ENCODE data around the gene NRXN3.

DNA sequence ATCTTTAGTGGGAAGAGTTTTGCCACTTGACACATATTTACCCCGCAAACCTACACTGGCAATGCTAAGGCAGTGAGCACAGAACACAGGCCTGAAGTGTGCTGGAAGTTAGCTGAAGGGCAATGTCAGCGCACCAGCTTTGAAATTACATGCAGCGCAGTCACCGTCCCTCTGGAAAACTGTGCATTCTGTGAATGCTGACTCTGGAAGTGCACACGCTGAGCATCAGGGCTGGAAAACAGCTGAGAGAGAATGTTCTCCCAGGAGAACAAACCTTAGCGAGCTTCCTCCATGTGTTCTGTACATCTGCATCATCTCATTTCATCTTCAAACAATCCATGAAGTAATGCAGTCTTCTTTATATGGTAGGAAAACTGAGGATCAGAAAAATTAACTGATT is 448.2 kb downstream of the NRXN3 start:
- no peak for TF ChIP-seq EZH2 (IDR thresholded peaks at IDR 0.05; ENCODE audit: insufficient read depth, poor library complexity, severe bottlenecking)
- no peak for TF ChIP-seq EZH2phosphoT487 (IDR thresholded peaks at IDR 0.05; ENCODE audit: insufficient read depth, low read depth)
